Hepatic stellate cell (primary cell): ENCODE results near the gene FOXO6.
"Not testable (repeated sequence)": the region's sequence is repeated elsewhere in the genome, so short reads cannot be mapped to it uniquely, and the experiment has no call there.

Experiments
- DNase-seq: peaks from one replicate; pipeline ENCODE4 v3.0.0; 2011; ENCODE audit warnings: low spot score

Gene FOXO6

DNA sequence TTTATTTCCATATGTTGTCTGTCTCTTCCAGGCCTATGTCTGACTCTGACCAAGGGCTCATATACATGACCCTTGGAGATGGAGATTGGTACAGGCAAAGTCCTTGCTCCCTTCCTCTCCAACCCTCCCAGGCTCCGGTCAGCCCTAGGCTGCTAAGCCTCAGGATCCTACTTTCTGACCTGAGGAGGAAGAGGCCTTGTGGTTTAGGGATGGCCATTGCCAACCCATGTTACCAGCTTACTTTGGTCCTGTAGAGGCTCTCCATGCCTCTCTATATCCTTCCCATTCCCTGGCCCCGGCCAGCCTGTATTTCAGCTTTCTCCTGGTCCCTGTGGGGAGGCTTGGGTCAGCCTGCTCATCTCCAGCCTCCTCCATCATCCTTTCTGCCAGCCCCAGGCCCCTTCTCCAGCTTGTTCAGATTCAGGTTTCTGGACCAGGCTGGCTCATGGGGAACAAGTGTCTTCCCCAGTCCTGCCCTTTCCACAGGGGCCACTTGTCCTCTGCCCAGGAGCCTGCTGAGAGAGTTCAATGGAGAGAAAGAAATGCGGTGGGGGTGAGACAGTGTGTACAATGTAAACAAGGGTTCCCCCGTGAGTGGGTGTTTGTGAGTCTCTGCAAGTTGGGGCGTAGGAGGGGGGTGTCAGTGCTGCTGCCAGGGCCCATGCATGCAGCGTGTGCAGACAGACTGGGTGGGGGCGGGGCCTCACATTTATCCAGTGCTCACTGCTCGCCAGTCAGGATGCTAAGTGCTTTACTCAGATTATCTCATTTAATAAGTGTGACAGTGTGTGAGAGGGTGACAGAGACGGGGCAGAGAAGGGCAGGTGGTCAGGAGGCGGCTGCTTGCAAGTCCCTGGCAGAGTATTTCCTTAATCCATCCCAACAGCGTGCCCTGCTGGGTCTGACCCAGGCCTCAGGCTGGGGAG is 31.3 kb upstream of the FOXO6 start:
- DNase-seq = no peak

DNA sequence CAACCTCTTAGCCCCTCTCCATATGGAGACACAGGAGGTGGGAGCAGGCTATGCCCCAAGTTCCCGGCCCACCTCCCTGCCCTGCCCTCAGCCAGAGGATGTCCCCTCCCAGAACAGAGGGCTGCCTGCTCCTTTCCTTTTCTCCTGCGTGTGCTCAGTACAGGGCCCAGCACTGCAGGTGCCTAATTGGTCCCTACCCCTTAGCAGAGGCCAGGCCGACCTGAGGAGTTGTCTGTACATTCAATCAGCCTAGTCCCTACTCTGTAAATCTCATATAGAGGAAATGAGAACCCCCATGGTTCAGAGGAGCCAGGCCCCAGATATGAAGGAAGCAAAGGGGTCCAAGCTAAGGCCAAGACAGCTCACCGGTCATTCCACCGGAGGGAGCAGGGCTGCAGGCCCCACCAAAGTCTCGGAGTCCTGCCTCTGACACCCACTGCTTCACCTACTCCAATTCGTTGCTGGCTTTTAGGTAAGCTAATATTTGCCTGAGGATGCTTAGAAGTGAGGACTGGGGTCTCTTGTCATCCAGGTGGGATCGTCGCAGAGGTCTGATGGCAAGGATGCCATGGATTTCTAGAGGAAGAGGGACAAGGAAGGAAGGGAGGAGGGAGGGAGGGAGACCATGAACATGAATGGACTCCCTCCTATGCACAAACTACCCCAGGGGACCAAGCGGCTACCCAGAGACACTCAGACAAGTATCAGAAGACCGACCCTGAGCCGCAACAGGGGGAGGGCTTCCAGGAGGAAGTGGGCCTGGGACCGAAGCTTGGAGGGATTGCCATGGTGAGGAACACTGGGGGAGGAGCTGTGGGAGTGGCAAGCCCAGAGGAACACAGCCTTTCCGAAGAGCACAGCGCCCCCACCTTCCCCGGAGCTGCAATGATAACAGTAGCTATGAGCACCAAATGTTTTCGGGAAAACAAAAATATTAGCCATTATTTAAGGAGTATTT is 30.4 kb upstream of the FOXO6 start:
- DNase-seq = no peak

DNA sequence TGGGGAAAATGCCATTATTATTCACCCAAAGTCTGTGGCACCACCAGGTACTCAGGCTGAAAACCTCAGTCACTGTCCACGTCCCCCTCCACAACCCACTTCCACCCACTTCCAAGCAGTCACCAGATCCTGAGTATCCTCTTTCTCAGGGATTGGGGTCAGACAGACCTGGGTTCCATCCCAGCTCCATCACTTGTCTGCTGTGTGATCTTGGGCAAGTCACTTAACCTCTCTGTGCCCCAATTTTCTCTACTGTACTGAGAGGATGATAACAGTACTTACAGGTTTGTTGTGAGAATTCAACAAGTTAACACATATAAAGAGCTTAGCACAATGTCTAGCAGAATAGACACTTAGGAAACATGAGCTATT is 29.7 kb upstream of the FOXO6 start:
- no peak for DNase-seq

DNA sequence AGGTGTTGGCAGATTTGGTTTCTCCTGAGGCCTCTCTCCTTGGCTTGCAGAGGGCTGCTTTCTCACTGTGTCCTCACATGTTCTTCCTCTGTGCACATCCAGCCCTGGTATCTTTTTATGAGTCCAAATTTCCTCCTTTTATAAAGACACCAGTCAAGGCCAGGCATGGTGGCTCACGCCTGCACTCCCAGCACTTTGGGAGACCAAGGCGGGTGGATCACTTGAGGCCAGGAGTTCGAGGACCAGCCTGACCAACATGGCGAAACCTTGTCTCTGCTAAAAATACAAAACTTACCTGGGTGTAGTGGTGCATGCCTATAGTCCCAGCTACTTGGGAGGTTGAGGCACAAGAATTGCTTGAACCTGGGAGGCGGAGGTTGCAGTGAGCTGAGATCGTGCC is 29.1 kb upstream of the FOXO6 start:
- DNase-seq = not testable (repeated sequence)

DNA sequence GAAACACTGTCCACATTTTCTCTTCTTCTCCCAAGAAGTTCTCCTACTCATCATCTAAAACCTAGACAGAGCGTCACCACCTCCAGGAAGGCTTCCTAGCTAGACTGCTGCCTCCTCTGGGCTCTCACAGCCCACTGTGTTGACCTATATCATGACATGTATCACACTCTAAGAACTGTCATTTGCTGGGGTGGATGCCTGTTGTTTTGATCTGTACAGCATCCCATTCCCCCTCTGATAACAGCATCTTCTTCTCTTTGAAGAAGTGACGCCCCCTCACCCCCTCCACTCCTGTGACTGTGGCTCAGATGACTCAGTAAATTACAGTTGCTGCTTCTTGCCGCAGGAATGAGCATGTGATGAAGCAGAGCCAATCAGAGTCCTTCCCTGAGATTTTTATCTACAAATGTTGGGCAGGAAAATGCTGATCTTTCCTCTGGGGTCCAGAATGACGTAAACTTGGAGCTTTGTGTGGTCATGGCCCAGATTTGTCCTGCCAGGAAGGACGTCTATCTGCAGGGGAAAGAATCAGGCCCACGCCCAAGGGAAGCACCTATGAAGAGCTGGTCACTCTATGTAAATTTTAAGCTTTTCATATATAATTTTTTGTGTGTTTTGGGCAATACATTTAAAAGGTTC is 28.0 kb upstream of the FOXO6 start:
- no peak for DNase-seq

DNA sequence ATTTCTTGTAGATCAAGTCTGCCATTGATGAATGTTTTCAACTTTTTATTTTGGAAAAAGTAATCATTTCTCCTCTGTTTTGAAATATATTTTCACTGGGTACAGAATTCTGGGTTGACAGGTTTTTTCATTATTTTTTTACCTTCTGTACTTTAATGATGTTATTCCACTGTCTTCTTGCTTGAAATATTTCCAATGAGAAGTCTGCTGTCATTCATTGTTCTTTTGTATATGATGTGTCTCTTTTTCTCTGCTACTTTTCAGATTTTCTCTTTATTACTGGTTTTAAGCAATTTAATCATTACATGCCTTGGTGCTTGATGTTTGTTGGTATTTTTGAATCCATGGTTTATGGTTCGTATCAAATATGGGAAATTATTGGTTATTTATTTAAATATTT is 22.4 kb upstream of the FOXO6 start:
- no peak for DNase-seq

DNA sequence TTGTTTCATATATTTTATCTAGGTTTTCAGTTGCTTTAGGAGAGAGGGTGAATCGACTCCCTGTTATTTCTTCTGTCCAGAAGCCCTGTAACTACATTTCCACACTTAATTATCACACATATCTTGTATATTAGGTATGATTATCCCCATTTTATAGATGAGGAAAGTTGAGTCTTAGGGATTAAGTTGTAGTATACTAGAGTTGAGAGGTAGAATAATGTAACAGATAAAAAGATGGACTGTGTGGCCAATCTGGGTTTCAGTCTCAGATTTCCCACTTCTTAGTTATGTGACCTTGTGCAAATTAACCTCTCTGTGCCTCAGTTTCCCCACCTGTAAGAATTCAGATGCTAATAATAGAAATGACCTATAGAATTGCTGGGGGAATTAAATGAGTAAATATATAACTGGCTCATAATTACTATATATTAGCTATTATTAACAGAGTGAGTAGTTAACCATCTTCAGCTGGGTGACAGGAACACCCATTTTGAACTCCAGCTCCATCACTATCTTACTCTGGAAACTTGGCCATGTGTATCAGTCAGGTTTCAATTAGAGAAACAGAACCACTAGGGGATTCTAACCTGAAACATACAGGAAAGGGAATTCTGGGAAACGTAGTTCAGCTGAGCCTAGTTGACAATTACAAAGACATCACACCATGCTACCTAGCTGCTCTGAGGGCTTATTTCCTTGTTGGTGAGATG is 20.4 kb upstream of the FOXO6 start:
- DNase-seq = no peak

DNA sequence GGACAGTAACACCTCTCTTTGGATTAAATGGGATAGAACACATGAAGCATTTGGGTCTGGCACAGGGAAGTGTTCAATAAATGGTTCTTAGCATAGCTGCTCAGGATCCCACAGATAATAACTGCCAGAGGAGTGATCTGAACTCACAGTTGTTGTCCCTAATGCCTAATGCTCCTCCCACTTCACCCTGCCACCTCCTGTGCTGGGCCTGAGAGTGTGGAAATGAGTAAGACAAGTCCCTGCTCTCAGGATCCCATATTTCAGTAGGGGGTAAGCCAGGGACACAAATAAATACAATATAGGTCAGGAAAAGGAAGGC is 19.9 kb upstream of the FOXO6 start:
- DNase-seq = no peak

DNA sequence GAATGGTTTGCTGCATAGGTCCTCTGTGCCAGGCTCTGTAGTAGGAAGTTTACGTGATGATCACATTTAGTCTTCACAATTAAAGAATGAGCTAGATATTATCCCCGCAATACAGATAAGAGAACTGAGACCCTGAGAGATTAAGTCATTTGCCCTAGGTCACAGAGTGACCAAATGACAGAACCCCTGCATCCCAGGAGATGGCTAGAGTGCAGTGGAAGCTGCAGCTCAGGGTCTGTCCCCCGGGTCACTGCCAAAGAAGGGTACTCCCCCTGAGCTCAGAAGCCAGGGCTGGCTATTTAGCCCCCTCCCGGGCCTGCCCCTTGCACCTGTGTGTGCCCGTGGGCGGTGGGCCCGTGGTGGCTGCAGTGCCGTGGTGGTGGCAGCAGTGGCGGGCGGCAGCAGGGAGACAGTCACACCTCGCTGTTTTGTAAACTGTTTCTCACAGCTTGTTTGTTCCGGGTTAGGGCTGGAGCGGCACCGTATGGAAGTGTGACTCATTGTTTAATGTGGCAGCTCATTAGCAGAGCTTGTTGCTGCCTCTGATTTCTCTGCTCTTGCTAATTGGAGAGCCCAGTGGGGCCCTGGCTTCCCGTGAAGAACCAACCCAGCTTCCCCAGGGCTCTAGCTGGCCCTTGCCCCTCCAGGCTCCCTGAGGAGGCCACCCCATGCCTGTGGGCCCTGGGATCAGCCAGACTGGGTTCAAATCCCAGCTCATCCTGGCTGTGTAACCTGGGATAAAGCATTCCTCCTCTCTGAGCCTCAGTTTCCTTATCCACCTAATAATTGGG is 19.3 kb upstream of the FOXO6 start:
- no peak for DNase-seq

DNA sequence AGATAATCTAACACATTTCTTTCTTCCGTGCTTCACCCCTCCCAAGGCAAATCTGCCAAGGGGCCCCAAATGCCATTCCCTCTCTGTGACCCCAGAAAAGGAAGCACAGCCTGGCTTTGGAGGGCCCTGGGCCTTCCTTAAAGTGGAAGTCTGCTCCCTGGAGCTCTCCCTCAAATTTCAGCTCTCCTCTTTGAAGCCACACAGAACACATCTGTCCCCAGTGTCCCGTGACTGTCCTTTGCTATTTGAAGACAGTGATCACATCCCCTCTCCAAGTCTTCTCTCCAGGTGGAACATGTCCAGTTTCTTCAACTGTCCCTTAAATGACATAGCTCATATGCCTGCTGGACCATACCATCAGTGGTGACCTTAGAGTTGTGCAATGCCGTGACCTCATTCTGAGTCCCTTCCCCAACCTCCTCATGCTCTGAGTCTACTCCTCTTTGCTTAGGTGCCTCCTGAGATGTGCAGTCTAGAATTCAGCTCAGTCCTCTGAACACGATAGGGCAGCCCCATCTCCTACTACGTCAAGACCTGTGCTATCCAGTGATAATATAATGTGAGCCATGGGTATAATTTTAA is 18.4 kb upstream of the FOXO6 start:
- DNase-seq = no peak

DNA sequence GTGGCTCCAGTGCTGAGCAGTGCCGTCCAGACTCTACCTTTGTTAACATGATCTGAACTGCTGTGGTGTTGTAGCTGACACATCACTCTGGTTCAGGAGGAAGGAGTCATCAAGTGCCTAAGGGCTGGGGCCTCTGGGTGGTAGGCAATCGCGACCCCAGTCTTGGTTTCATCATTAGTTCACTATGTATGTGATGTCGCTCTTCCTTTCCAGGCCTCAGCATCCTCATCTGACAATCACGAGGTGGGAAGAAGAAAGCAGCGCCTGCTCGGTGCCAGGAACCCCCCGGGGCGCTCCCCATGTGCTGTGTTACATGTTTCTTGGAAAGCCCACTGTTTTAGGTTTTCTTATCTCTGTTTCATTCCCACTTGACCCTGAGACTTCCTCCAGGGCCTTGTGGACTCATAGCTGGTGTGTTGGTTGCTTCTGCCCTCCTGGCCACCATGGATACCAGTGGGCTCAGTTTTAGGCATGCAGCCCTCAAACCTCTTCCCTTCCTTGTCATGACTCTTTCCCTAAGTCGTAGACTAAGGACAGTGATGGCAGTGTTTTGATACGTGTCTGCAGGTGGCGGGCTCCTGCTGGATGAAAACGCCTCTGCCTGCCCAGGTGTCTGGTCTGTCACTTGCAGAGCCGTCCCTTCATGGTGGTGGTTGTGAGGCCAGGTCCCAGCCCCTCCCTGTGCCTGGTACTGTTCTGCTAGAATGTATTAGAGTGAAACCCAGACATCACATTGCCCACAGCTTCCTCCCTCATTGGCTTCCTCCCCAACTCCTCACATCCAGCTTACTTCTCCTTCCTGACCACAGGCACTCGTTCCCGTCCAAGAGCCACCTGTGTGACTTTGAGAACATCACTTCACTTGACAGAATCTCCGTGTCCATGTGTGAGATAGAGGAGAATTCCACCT is 17.2 kb upstream of the FOXO6 start:
- no peak for DNase-seq

DNA sequence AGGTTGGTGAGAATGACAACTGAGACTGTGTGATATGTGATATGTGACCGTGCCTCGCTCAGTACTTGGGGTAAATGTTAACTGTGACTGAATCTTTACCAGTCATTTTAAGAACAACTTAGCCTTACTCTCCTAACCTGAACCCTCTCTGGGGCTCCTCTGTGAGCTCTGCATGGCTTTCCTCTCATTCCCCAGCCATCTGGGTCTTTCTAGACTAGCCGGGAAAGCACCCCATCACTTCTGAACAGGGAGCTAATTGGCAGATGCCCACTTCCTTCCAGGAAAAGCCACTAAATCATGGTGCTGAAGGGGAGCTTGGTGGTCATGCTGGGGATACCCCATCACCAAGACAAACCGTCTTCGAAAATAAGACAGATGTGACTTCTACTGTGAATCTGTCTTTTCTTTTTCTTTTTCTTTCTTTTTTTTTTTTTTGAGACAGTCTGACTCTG is 16.5 kb upstream of the FOXO6 start:
- DNase-seq = no peak

DNA sequence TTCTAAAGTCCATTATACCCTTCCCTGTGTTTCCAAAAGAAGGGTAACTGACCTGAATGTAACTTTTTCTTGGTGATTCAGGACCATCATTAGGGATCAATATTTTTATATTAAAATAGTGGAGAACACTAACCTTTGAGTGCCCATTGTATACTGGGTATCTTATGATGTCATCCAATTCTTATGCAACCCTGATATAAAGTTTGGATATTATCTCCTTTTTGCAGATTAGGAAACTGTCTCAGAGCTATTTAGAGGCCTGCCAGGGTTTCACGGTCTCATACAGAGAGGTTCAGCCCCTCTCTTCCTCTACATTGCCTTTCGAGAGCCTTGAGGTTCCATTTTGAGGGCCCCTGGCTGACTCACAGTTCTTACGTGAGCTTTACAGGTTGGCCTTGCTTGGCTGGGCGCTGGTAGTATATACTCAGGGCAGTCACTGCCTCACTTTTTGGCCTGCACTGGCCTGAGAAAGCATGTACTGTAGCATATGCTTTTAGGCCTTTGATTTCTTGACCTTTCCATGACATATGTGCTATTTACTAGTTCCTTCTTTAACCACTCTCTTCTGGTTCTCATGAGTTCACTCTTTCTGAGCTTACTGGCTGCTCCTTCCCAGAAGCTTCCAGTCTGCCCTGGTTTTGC is 15.7 kb upstream of the FOXO6 start:
- DNase-seq = no peak

DNA sequence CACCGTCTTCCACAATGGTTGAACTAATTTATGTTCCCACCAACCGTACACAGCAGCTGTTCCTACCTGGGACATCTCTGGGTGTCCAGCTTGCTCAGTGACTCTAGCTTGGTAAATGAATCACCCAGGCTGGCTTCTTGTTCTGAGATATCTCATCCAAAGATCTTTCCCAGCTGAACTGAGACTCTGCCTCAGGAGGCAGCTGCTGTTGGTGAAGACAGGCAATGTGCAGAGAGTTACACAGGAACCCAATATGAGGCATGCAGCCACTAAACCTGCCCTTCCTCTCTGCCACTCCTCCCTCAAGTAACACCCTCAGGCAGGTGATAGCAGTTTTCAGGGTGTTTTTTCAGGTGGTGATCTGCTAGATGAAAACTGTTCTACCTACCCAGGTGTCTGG is 14.0 kb upstream of the FOXO6 start:
- DNase-seq = no peak

DNA sequence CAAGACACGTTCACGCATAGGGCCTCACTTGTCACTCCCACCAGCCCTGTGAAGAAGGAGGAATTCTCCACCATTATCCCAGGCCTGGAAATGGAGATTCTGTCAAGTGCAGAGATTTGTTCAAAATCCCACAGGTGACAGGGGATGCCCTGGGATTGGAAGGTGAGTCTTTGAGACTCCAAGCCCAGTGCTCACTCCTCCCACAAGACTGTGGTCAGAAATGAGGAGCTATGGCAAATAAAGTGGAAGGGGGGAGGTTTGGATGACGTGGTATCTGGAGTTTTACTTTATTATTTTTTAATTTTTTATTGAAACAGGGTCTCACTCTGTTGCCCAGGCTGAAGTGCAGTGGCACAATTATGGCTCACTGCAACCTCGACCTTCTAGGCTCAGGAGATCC is 12.8 kb upstream of the FOXO6 start:
- DNase-seq = no peak

DNA sequence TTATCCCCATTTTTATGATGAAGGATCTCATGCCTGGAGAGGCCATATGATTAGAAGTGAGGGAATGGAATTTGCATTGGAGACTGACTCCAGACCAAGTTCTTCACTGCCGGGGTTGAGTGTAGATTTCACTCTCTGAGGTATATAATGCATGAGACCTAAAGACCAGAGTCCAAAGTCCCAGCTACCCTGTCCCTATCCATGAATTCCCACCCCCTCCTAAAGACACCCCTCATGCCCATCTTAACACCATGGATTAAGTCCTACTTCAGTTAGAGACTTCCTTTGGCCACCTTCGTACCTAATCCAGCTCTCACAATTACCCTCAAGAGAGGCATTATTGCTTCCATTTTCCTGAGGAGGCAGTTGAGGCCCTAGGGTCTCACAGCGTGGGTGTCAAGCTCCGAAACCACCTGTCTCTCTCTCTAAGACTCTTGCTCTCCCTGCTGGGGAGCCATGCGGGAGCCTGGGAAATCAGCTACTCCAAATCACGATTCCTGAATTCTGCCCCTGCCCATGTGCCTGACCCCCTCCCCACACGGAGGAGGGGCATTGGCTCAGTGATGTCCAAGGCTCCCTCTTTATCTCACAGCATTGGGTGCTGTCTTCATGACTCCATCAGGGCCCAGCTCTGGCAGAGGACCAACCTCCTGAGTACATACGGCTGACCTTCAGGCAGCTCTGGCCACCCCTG is 11.7 kb upstream of the FOXO6 start:
- DNase-seq = no peak

DNA sequence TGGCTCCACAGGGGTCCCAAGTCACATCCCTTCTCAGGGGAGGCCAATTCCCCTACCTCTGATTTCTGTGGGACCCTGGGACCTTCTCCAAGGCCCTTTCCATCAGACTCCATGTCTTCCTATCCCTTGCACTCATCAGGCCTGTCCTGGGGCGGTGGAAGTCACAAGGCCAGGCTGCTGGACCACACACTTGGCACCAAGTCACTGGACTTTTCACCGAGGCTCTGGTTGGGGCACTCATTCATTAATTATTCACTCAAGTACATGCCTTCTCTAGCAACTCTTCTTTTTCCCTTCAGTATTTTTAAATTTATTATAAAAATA is 11.2 kb upstream of the FOXO6 start:
- no peak for DNase-seq

DNA sequence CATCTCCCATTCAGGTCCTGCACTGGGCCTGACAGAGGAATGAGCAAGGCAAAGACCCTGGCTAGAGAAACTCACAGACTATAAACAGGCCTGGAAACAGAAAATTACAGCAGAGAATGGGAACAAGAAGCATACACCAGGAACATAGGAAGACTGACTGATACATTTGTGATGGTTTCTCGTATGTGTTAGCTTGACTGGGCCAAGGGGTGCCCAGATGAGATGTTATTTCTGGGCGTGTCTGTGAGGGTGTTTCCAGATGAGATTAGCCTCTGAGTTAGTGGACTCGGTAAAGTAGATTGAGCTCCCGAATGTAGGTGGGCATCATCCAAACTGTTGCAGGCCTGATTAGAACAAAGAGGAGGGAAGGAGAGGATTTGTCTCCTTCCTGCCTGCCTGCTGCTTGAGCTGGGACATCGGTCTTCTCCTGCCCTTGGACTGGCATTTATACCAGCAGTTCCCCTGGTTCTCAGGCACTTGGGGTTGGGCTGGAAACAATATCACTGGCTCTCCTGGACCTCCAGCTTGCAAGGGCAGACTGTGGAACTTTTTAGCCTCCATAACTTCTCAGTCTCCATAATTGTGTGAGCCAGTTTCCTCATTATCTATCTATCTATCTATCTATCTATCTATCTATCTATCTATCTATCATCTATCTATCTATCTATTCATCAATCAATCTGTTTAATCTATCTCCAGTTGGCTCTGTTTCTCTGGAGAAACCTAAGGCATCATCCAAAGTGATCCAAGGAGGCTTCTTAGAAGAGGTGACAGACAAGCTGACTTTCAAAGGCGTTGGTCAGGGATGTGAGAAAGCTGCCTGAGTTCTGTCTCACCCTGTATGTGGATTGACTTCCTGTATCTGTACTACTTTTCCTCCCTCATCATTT is 9.7 kb upstream of the FOXO6 start:
- DNase-seq = no peak
